SJSA1 (cell line): ENCODE data around the gene PRKCE. TPM values are rescaled to one million over a fixed set of nuclear protein-coding genes. Genes with fewer than 3 reads are reported as not detected.
A peak's percentile ranks its signal among the peaks of the same experiment; 100 is the strongest.

ENCODE experiments used
- DNase-seq, 2 experiments: peaks; one replicate each; pipeline ENCODE4 v3.0.0-alpha.2; 2015 to 2020; ENCODE audit warnings: low spot score in 2 of 2, low read depth in 1 of 2
- H3K27ac ChIP-seq: fragments of 250-450 bp; sonication (Bioruptor Pico); 2 replicates; pipeline ENCODE4 v1.5.1; 2020; ENCODE audit warnings: mild to moderate bottlenecking, moderate library complexity
- H3K27me3 ChIP-seq: fragments of 250-450 bp; sonication (Bioruptor Pico); replicated peaks from 2 replicates; pipeline ENCODE4 v1.5.1; 2020; ENCODE audit warnings: mild to moderate bottlenecking, moderate library complexity
- H3K36me3 ChIP-seq: fragments of 250-450 bp; sonication (Bioruptor Pico); 2 replicates; pipeline ENCODE4 v1.5.1; 2020; ENCODE audit warnings: mild to moderate bottlenecking
- H3K4me1 ChIP-seq: fragments of 250-450 bp; sonication (Bioruptor Pico); replicated peaks from 2 replicates; pipeline ENCODE4 v1.6.1; 2021; ENCODE audit warnings: mild to moderate bottlenecking
- H3K4me3 ChIP-seq: fragments of 250-450 bp; sonication (Bioruptor Pico); 2 replicates; pipeline ENCODE4 v1.5.1; 2020; ENCODE audit warnings: mild to moderate bottlenecking
- H3K9me3 ChIP-seq: fragments of 250-450 bp; sonication (Bioruptor Pico); replicated peaks from 2 replicates; pipeline ENCODE4 v1.5.1; 2020; ENCODE audit warnings: mild to moderate bottlenecking
- total RNA-seq: library from RNA; depleted of rRNA; stranded (reverse); fragments of >200 nt; shearing (Covaris generic); gene quantifications from 2 replicates; pipeline ENCODE4 v1.2.3, GENCODE V29; 2014

Gene PRKCE
- total RNA-seq, 1 experiment from 2014 or later: 43.3 TPM

GRCh38 chr2:45664635-45665261 lies 13.3 kb downstream of the PRKCE start:
- DNase-seq: no peak
- no peaks in the 10 kb centered on the region for H3K4me1 ChIP-seq
- no peaks in the 10 kb centered on the region for H3K27me3 ChIP-seq
- no peaks in the 10 kb centered on the region for H3K9me3 ChIP-seq
- H3K27ac ChIP-seq: no peak overlapping the region
- H3K36me3 ChIP-seq: no peaks in the 10 kb centered on the region
- H3K4me3 ChIP-seq: no peak overlapping the region

GRCh38 chr2:45668509-45668908 lies 17.0 kb downstream of the PRKCE start:
- Histone ChIP-seq H3K4me3 (no peak overlapping the region), H3K27me3 (no peaks in the 10 kb centered on the region), H3K27ac (no peak overlapping the region), H3K4me1 (no peaks in the 10 kb centered on the region), H3K36me3 (no peaks in the 10 kb centered on the region), H3K9me3 (no peaks in the 10 kb centered on the region)
- no peak for DNase-seq

GRCh38 chr2:45669032-45669486 lies 17.6 kb downstream of the PRKCE start:
- no peaks in the 10 kb centered on the region for H3K9me3 ChIP-seq
- DNase-seq: no peak
- no peaks in the 10 kb centered on the region for H3K27me3 ChIP-seq
- H3K4me1 ChIP-seq: no peaks in the 10 kb centered on the region
- no peak overlapping the region for H3K27ac ChIP-seq
- no peak overlapping the region for H3K4me3 ChIP-seq
- no peaks in the 10 kb centered on the region for H3K36me3 ChIP-seq

- no peak for DNase-seq
- Histone ChIP-seq H3K9me3 (no peaks in the 10 kb centered on the region), H3K4me1 (no peaks in the 10 kb centered on the region), H3K27me3 (no peaks in the 10 kb centered on the region), H3K4me3 (no peak overlapping the region), H3K27ac (no peak overlapping the region), H3K36me3 (no peaks in the 10 kb centered on the region)
Measured at GRCh38 chr2:45670646-45671045, 19.2 kb downstream of the PRKCE start.

GRCh38 chr2:45672138-45672537 lies 20.7 kb downstream of the PRKCE start:
- Histone ChIP-seq H3K9me3 (no peaks in the 10 kb centered on the region), H3K4me3 (no peak overlapping the region), H3K27ac (no peak overlapping the region), H3K4me1 (no peaks in the 10 kb centered on the region), H3K27me3 (no peaks in the 10 kb centered on the region), H3K36me3 (no peaks in the 10 kb centered on the region)
- no peak for DNase-seq

- H3K9me3 ChIP-seq: no peaks in the 10 kb centered on the region
- no peak for DNase-seq
- no peak overlapping the region for H3K27ac ChIP-seq
- H3K27me3 ChIP-seq: no peaks in the 10 kb centered on the region
- no peaks in the 10 kb centered on the region for H3K4me1 ChIP-seq
- H3K4me3 ChIP-seq: no peak overlapping the region
- H3K36me3 ChIP-seq: no peaks in the 10 kb centered on the region
Measured at GRCh38 chr2:45674035-45674816, 22.8 kb downstream of the PRKCE start.

- no peak for DNase-seq
- Histone ChIP-seq H3K27ac (no peak overlapping the region), H3K4me1 (no peaks in the 10 kb centered on the region), H3K9me3 (no peaks in the 10 kb centered on the region), H3K27me3 (no peaks in the 10 kb centered on the region), H3K4me3 (no peak overlapping the region), H3K36me3 (no peaks in the 10 kb centered on the region)
Measured at GRCh38 chr2:45675263-45675812, 23.9 kb downstream of the PRKCE start.

GRCh38 chr2:45676088-45676487 lies 24.6 kb downstream of the PRKCE start:
- Histone ChIP-seq H3K27me3 (no peaks in the 10 kb centered on the region), H3K9me3 (no peaks in the 10 kb centered on the region), H3K4me1 (no peaks in the 10 kb centered on the region), H3K27ac (no peak overlapping the region), H3K4me3 (no peak overlapping the region), H3K36me3 (no peaks in the 10 kb centered on the region)
- no peak for DNase-seq

GRCh38 chr2:45678791-45679348 lies 27.4 kb downstream of the PRKCE start:
- H3K9me3 ChIP-seq: no peaks in the 10 kb centered on the region
- H3K27me3 ChIP-seq: no peaks in the 10 kb centered on the region
- no peak for DNase-seq

GRCh38 chr2:45680351-45680967 lies 29.0 kb downstream of the PRKCE start:
- Histone ChIP-seq H3K27me3 (no peaks in the 10 kb centered on the region), H3K4me3 (no peak overlapping the region), H3K9me3 (no peaks in the 10 kb centered on the region), H3K4me1 (peaks cover 9% of the 10 kb centered on the region), H3K27ac (no peak overlapping the region), H3K36me3 (no peaks in the 10 kb centered on the region)
- no peak for DNase-seq

More at GRCh38 chr2:45678791-45679348, 27.4 kb downstream of the PRKCE start:
- peaks cover 9% of the 10 kb centered on the region for H3K4me1 ChIP-seq
- H3K4me3 ChIP-seq: no peak overlapping the region
- H3K36me3 ChIP-seq: no peaks in the 10 kb centered on the region
- H3K27ac ChIP-seq: no peak overlapping the region

- H3K4me1 ChIP-seq: peaks cover 9% of the 10 kb centered on the region
- peak; percentile 50 to 68 for DNase-seq
- no peaks in the 10 kb centered on the region for H3K36me3 ChIP-seq
- no peak overlapping the region for H3K27ac ChIP-seq
- H3K9me3 ChIP-seq: no peaks in the 10 kb centered on the region
- H3K27me3 ChIP-seq: no peaks in the 10 kb centered on the region
- H3K4me3 ChIP-seq: no peak overlapping the region
Measured at GRCh38 chr2:45681675-45682074, 30.2 kb downstream of the PRKCE start.

- Histone ChIP-seq H3K27me3 (0 out of 2 replicates have a peak, but pooled peaks cover 4% of the 10 kb centered on the region), H3K9me3 (no peaks in the 10 kb centered on the region), H3K27ac (no peak overlapping the region), H3K36me3 (no peaks in the 10 kb centered on the region), H3K4me1 (peaks cover 9% of the 10 kb centered on the region), H3K4me3 (no peak overlapping the region)
- DNase-seq: no peak
Measured at GRCh38 chr2:45683292-45683691, 31.8 kb downstream of the PRKCE start.

GRCh38 chr2:45684756-45685155 lies 33.3 kb downstream of the PRKCE start:
- Histone ChIP-seq H3K4me1 (peaks cover 9% of the 10 kb centered on the region), H3K4me3 (no peak overlapping the region), H3K9me3 (no peaks in the 10 kb centered on the region), H3K36me3 (no peaks in the 10 kb centered on the region), H3K27ac (no peak overlapping the region), H3K27me3 (0 out of 2 replicates have a peak, but pooled peaks cover 4% of the 10 kb centered on the region)
- DNase-seq: no peak
